ENCODE data around the gene SVBP. TPM values are rescaled to one million over a fixed set of nuclear protein-coding genes. Genes with fewer than 3 reads are reported as not detected.

The SVBP gene
- total and polyA plus RNA-seq, 2 donors (not counting 1 experiment from before 2014, with no cell fraction given): 12.6 to 21.9 TPM

DNA sequence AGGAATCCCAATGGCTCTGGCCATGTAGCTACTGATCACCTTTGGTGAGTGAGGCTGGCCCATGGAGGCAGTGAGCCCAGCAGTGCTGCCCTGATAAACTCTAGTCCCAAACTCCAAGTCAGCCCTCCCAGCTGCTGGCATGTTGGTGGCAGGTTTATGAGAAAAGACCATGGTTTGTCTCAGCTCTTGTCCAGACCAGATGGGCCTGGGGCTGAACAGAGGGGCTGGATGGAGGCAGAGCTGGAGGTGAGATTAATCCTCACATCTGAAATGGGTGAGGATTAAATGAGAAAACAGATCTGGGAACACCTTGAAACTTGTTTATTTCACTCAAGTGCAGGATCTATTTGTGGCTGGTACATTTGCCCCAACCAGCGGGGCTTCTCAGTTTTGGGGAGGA lies 29.2 kb downstream of the SVBP start:
- Histone ChIP-seq H4K20me1 (ENCODE audit: control insufficient read depth, insufficient read depth, low read length, poor library complexity, severe bottlenecking) (no peaks in the 10 kb centered on the region), H3K9ac (ENCODE audit: low read length) (no peak overlapping the region), H3K9me3 (ENCODE audit: control extremely low read depth in 1 of 3, control insufficient read depth in 2 of 3, insufficient read depth in 1 of 3, low read length in 2 of 3) (no peaks in the 10 kb centered on the region), H3K27ac (ENCODE audit: low read length in 2 of 2) (no peak overlapping the region), H3K27me3 (replicated peaks in 1 of 4; ENCODE audit: control extremely low read depth in 1 of 4, control insufficient read depth in 3 of 4, insufficient read depth in 4 of 4, low read length in 3 of 4) (peaks cover 0 to 3% (median 0%) of the 10 kb centered on the region in 4 experiments), H3K4me2 (replicated peaks; ENCODE audit: low read depth, low read length, poor library complexity, severe bottlenecking) (no peak overlapping the region), H3K4me1 (ENCODE audit: control insufficient read depth in 2 of 2, insufficient read depth in 2 of 2, low read length in 2 of 2) (peaks cover 11 to 15% of the 10 kb centered on the region in 2 donors), H3K36me3 (replicated peaks in 1 of 2; ENCODE audit: control extremely low read depth in 1 of 2, control insufficient read depth in 1 of 2, extremely low read depth in 1 of 2, insufficient read depth in 2 of 2, low read length in 1 of 2) (no peaks in the 10 kb centered on the region), H2AFZ (ENCODE audit: insufficient read depth, low read depth, low read length, poor library complexity, severe bottlenecking) (no peak overlapping the region), H3K79me2 (ENCODE audit: control insufficient read depth, insufficient read depth, low read length) (peaks cover 6% of the 10 kb centered on the region), H3K4me3 (ENCODE audit: control extremely low read depth in 1 of 5, extremely low read depth in 1 of 5, insufficient read depth in 1 of 5, low read depth in 2 of 5, low read length in 4 of 5) (no peak overlapping the region)
- ChIA-PET POLR2A (no interaction called here), CTCF (interaction anchor here (0.8 to 1.2 kb wide), 2 partner anchors 10 to 287 kb away, joined by 3 to 4 read pairs; no protein-coding TSS in a partner anchor)
- H3K27ac Mint-ChIP-seq: no peak overlapping the region
- ATAC-seq (ENCODE audit: low read depth) (no peak), DNase-seq (no peak)
- intact Hi-C loops (cut with micrococcal nuclease): no loop called here
- H3K4me3 Mint-ChIP-seq: no peak overlapping the region
- WGBS (ENCODE audit: insufficient coverage): 100% methylated on average over 1 of the region's 1 CpG
- TF ChIP-seq, protein P1, sequence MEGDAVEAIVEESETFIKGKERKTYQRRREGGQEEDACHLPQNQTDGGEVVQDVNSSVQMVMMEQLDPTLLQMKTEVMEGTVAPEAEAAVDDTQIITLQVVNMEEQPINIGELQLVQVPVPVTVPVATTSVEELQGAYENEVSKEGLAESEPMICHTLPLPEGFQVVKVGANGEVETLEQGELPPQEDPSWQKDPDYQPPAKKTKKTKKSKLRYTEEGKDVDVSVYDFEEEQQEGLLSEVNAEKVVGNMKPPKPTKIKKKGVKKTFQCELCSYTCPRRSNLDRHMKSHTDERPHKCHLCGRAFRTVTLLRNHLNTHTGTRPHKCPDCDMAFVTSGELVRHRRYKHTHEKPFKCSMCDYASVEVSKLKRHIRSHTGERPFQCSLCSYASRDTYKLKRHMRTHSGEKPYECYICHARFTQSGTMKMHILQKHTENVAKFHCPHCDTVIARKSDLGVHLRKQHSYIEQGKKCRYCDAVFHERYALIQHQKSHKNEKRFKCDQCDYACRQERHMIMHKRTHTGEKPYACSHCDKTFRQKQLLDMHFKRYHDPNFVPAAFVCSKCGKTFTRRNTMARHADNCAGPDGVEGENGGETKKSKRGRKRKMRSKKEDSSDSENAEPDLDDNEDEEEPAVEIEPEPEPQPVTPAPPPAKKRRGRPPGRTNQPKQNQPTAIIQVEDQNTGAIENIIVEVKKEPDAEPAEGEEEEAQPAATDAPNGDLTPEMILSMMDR (IDR thresholded peaks at IDR 0.05): no peak
- no peak for TF ChIP-seq EZH2 (IDR thresholded peaks at IDR 0.05; ENCODE audit: borderline replicate concordance, insufficient read depth, low read depth, low read length, poor library complexity, severe bottlenecking)
- peaks cover 13% of the 10 kb centered on the region for H3K4me1 Mint-ChIP-seq
- H3K9me3 Mint-ChIP-seq (ENCODE audit: insufficient read depth): no peaks in the 10 kb centered on the region
- peaks cover 9% of the 10 kb centered on the region for H3K27me3 Mint-ChIP-seq

DNA sequence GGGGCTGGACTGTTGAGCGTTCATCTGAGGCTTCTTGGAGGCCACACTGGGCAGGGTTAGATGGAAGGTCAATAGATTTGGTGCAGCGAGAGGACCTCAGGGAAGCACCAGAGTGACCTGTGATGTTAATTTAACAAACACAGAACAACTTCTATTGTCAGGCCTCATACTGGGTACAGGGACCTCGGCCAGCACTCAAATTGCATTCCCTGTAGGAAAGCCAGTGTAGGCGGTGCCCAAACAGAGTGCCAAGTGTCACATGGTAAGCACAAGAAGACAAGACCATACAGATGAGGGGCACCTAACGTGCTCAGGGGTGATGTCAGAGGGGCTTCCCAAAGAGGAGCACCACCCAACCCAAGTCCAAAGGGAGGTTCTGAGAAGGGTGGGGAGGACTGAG lies 31.1 kb downstream of the SVBP start:
- no peaks in the 10 kb centered on the region for H3K9me3 ChIP-seq (ENCODE audit: control extremely low read depth in 1 of 3, control insufficient read depth in 2 of 3, insufficient read depth in 1 of 3, low read length in 2 of 3)
- ATAC-seq (ENCODE audit: low read depth) (no peak), DNase-seq (no peak)
- ChIA-PET POLR2A (no interaction called here), CTCF (no interaction called here)
- H2AFZ ChIP-seq (ENCODE audit: insufficient read depth, low read depth, low read length, poor library complexity, severe bottlenecking): no peak overlapping the region
- Mint-ChIP-seq H3K9me3 (ENCODE audit: insufficient read depth) (no peaks in the 10 kb centered on the region), H3K4me1 (peaks cover 13% of the 10 kb centered on the region), H3K27me3 (peaks cover 9% of the 10 kb centered on the region), H3K4me3 (peak overlapping the region; percentile 87), H3K27ac (no peak overlapping the region)
- no peak overlapping the region for H3K4me2 ChIP-seq (replicated peaks; ENCODE audit: low read depth, low read length, poor library complexity, severe bottlenecking)
- H3K27ac ChIP-seq (ENCODE audit: low read length in 2 of 2): no peak overlapping the region
- peaks cover under 1 to 1% of the 10 kb centered on the region in 2 experiments for H3K36me3 ChIP-seq (replicated peaks in 1 of 2; ENCODE audit: control extremely low read depth in 1 of 2, control insufficient read depth in 1 of 2, extremely low read depth in 1 of 2, insufficient read depth in 2 of 2, low read length in 1 of 2)
- intact Hi-C loops (cut with micrococcal nuclease): no loop called here
- TF ChIP-seq, protein P1 (IDR thresholded peaks at IDR 0.05): no peak
- no peak for TF ChIP-seq EZH2 (IDR thresholded peaks at IDR 0.05; ENCODE audit: borderline replicate concordance, insufficient read depth, low read depth, low read length, poor library complexity, severe bottlenecking)
- peaks cover 0 to 3% (median 0%) of the 10 kb centered on the region in 4 experiments for H3K27me3 ChIP-seq (replicated peaks in 1 of 4; ENCODE audit: control extremely low read depth in 1 of 4, control insufficient read depth in 3 of 4, insufficient read depth in 4 of 4, low read length in 3 of 4)
- H4K20me1 ChIP-seq (ENCODE audit: control insufficient read depth, insufficient read depth, low read length, poor library complexity, severe bottlenecking): no peaks in the 10 kb centered on the region
- H3K9ac ChIP-seq (ENCODE audit: low read length): no peak overlapping the region
- H3K4me3 ChIP-seq (ENCODE audit: control extremely low read depth in 1 of 5, extremely low read depth in 1 of 5, insufficient read depth in 1 of 5, low read depth in 2 of 5, low read length in 4 of 5): no peak overlapping the region
- H3K79me2 ChIP-seq (ENCODE audit: control insufficient read depth, insufficient read depth, low read length): peaks cover 6% of the 10 kb centered on the region
- 94% methylated on average over 4 of the region's 5 CpGs for WGBS (ENCODE audit: insufficient coverage)
- H3K4me1 ChIP-seq (ENCODE audit: control insufficient read depth in 2 of 2, insufficient read depth in 2 of 2, low read length in 2 of 2): peaks cover 11 to 15% of the 10 kb centered on the region in 2 donors
